OCI-LY7 (cell line): Measurements from ENCODE around the gene TEX2. TPM values are rescaled to one million over a fixed set of nuclear protein-coding genes. Genes with fewer than 3 reads are reported as not detected.

Source experiments
- BruUV-seq: library from RNA; stranded (reverse); fragments of 400-500 nt; replicated peaks from 2 replicates; lab custom pipeline; 2021; lab: Mats Ljungman, UMichigan
- CTCF ChIA-PET: fragments of 300-600 bp; sonication (Branson Sonifier 250); formaldehyde crosslinking; loops from one replicate; lab custom pipeline; 2022; ENCODE audit warnings: antibody characterized with exemption; ENCODE audit not compliant: unreplicated experiment; lab: Charles Lee
- POLR2A ChIA-PET: fragments of 300-600 bp; sonication (Branson Sonifier 250); formaldehyde crosslinking; loops from one replicate; lab custom pipeline; 2022; ENCODE audit warnings: antibody characterized with exemption; lab: Charles Lee
- DNase-seq: peaks from one replicate; pipeline ENCODE4 v3.0.0-alpha.2; 2015; ENCODE audit warnings: low spot score
- H2AFZ ChIP-seq: fragments of 200-600 bp; sonication (generic), shearing (Covaris generic); 2 replicates; pipeline ENCODE4 v1.6.1; 2014; ENCODE audit warnings: mild to moderate bottlenecking, antibody characterized with exemption, low read length, moderate library complexity
- H3K27ac ChIP-seq: fragments of 200-600 bp; sonication (generic); 2 replicates; pipeline ENCODE4 v1.5.1; 2014; ENCODE audit warnings: mixed run types, low read depth, mild to moderate bottlenecking, moderate library complexity, low read length, inconsistent platforms; ENCODE audit not compliant: poor library complexity, severe bottlenecking
- H3K36me3 ChIP-seq: fragments of 200-600 bp; sonication (generic); 2 replicates; pipeline ENCODE4 v1.6.1; 2014; ENCODE audit warnings: mild to moderate bottlenecking, antibody characterized with exemption, low read length, moderate library complexity, mixed read lengths; ENCODE audit not compliant: insufficient read depth
- H3K4me1 ChIP-seq: fragments of 200-600 bp; sonication (generic); 2 replicates; pipeline ENCODE4 v1.5.1; 2014; ENCODE audit warnings: mild to moderate bottlenecking, low read length; ENCODE audit not compliant: insufficient read depth, poor library complexity, severe bottlenecking
- H3K4me2 ChIP-seq: fragments of 200-600 bp; sonication (generic); 2 replicates; pipeline ENCODE4 v1.6.1; 2014; ENCODE audit warnings: mild to moderate bottlenecking, low read length
- H3K4me3 ChIP-seq: fragments of 200-600 bp; sonication (generic); 2 replicates; pipeline ENCODE4 v1.5.1; 2014; ENCODE audit warnings: mild to moderate bottlenecking, low read depth, low read length; ENCODE audit not compliant: poor library complexity, severe bottlenecking
- H3K79me2 ChIP-seq: fragments of 200-600 bp; sonication (generic); 2 replicates; pipeline ENCODE4 v1.6.1; 2016; ENCODE audit warnings: low read depth, mild to moderate bottlenecking, low read length, moderate library complexity, mixed read lengths; ENCODE audit not compliant: insufficient read depth
- H3K9me2 ChIP-seq: fragments of 200-600 bp; sonication (generic); 2 replicates; pipeline ENCODE4 v1.6.1; 2016; ENCODE audit warnings: mild to moderate bottlenecking, low read length, mixed read lengths; ENCODE audit not compliant: insufficient read depth
- H3K9me3 ChIP-seq: fragments of 200-600 bp; sonication (generic); 2 replicates; pipeline ENCODE4 v1.6.1; 2014; ENCODE audit warnings: mild to moderate bottlenecking, mixed run types, low read length, mixed read lengths
- H4K20me1 ChIP-seq: fragments of 200-600 bp; sonication (generic); 2 replicates; pipeline ENCODE4 v1.6.1; 2014; ENCODE audit warnings: mild to moderate bottlenecking, antibody characterized with exemption, low read length, moderate library complexity, mixed read lengths; ENCODE audit not compliant: insufficient read depth
- EZH2phosphoT487 ChIP-seq: fragments of 200-600 bp; sonication (generic); IDR thresholded peaks from 2 replicates; pipeline ENCODE4 v1.6.1; 2018; ENCODE audit warnings: low read depth, borderline replicate concordance, mild to moderate bottlenecking, mixed run types, antibody characterized with exemption, low read length, moderate library complexity, mixed read lengths
- intact Hi-C: fragments of 100-400 bp; cut with micrococcal nuclease; formaldehyde crosslinking; loops from one replicate; pipeline ENCODE4 v1.10.0; 2022; ENCODE audit not compliant: unreplicated experiment
- total RNA-seq, 2 experiments: library from RNA; depleted of rRNA in 1 of 2; stranded (reverse); fragments of >200 nt in 1 of 2; shearing (Covaris generic) in 1 of 2; gene quantifications; 2 replicates each; pipeline ENCODE4 v1.2.3, GENCODE V29; 2014 to 2022
- TF ChIP-seq, protein P1 (sequence below): fragments of 200-600 bp; sonication (generic); conservative IDR thresholded peaks from 2 replicates; pipeline ENCODE4 v1.5.1; 2014; ENCODE audit warnings: mild to moderate bottlenecking, antibody characterized with exemption, low read length, moderate library complexity, mixed read lengths

Gene TEX2
- total RNA-seq, 2 experiments from 2014 or later, result 7.4 to 12.4 TPM

DNA sequence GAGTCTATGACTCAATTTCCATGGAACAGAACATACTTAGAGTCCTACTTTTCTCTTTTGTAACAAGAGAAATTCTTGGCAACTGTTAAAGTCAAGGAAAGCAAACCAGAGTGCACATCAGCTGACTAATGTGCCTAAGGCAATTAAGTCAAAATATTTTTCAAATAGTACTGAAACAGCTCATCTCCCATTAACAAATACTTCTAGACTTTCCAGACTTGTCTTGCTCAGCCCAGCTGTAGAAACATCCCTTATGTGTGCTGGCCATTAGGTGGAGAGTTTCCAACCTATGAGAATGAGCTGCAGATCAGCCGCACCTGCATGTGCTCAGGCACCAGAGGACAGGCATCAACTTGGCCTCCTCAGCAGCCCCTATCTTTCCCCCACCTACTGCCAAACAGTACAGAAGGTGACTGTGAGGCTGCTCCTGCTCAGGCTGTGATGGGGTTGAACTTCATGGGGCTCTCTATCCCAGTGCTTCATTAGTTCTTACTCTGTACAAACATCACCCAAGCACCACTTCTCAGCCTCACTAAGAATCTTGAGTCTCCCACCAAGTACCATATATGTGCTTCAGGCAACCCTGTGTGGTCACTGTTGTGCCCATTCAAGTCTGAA is 32.2 kb downstream of the TEX2 start:
- Histone ChIP-seq H3K79me2 (no peaks in the 10 kb centered on the region), H3K36me3 (no peaks in the 10 kb centered on the region), H3K4me2 (no peak overlapping the region), H3K9me3 (no peaks in the 10 kb centered on the region), H4K20me1 (no peaks in the 10 kb centered on the region), H3K27ac (no peak overlapping the region), H3K4me1 (peaks cover 3% of the 10 kb centered on the region), H3K4me3 (no peak overlapping the region), H3K9me2 (no peaks in the 10 kb centered on the region), H2AFZ (no peak overlapping the region)
- no peak for TF ChIP-seq EZH2phosphoT487
- TF ChIP-seq, protein P1, sequence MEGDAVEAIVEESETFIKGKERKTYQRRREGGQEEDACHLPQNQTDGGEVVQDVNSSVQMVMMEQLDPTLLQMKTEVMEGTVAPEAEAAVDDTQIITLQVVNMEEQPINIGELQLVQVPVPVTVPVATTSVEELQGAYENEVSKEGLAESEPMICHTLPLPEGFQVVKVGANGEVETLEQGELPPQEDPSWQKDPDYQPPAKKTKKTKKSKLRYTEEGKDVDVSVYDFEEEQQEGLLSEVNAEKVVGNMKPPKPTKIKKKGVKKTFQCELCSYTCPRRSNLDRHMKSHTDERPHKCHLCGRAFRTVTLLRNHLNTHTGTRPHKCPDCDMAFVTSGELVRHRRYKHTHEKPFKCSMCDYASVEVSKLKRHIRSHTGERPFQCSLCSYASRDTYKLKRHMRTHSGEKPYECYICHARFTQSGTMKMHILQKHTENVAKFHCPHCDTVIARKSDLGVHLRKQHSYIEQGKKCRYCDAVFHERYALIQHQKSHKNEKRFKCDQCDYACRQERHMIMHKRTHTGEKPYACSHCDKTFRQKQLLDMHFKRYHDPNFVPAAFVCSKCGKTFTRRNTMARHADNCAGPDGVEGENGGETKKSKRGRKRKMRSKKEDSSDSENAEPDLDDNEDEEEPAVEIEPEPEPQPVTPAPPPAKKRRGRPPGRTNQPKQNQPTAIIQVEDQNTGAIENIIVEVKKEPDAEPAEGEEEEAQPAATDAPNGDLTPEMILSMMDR, result no peak
- CTCF ChIA-PET, result no interaction called here
- BruUV-seq, result no TSS peak
- POLR2A ChIA-PET, result interaction anchor here (0.5 kb wide), 1 partner anchor 127 kb away, joined by 3 read pairs; no protein-coding TSS in a partner anchor
- no peak for DNase-seq
- intact Hi-C loops, result no loop called here

DNA sequence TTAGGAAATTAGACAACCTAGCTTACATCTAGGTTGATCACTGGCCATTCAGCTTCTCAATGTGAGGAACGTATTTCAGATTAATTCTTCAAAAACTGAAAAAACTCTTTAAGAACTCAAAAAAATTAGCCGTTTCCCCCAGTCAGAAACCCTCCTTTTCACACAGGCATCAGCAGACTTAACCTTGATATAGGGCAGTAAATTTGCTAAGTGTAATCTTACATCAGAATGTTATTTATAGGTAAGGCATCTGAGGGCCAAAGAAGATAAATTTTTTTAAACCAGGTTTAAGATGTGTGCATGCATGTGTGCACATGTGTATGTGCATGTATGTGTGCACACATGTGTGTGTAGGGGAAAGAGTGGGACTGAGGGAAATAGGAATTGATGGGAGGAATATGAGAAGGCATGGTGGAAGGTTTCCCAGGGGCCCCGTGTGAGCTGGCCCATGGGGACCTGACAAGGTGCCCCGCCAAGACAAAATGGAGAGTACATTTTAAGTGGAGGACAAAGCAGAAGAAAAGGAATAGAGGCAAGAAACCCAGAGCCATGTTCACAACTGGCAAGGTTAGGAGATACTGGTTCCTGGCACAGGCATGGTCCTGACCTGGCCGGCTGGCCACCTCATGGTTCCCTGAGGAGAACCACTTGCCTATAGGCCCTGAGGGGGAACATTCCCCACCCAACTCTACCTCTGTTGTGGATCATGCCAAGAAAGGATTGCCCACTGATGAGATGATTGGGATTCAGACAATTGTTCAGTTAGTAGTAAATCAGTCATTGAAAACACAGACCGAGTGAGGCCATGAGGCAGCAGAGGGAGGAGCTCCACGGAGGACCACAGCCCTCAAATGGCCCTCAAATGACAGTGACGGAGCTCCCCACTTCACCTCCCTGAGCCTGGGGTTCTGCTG is 33.0 kb downstream of the TEX2 start:
- no peaks in the 10 kb centered on the region for H3K79me2 ChIP-seq
- no peak overlapping the region for H2AFZ ChIP-seq
- H3K9me2 ChIP-seq, result no peaks in the 10 kb centered on the region
- H4K20me1 ChIP-seq, result no peaks in the 10 kb centered on the region
- H3K4me2 ChIP-seq, result no peak overlapping the region
- POLR2A ChIA-PET, result interaction anchor here (0.6 to 0.7 kb wide), 4 partner anchors 167 to 730 kb away, joined by 3 read pairs; no protein-coding TSS in a partner anchor
- no peak for DNase-seq
- no peaks in the 10 kb centered on the region for H3K36me3 ChIP-seq
- BruUV-seq, result no TSS peak
- intact Hi-C loops, result no loop called here
- CTCF ChIA-PET, result interaction anchor here (0.5 kb wide), 1 partner anchor 50 kb away, joined by 3 read pairs; no protein-coding TSS in a partner anchor
- H3K9me3 ChIP-seq, result no peaks in the 10 kb centered on the region
- H3K4me3 ChIP-seq, result no peak overlapping the region
- no peak overlapping the region for H3K27ac ChIP-seq
- no peak for TF ChIP-seq EZH2phosphoT487
- TF ChIP-seq, protein P1, result no peak
- H3K4me1 ChIP-seq, result peaks cover 3% of the 10 kb centered on the region
